Smooth muscle cell (in vitro differentiated cells): ENCODE measurements around the gene WBP1. TPM values are rescaled to one million over a fixed set of nuclear protein-coding genes. Genes with fewer than 3 reads are reported as not detected.

Source experiments
- DNase-seq: peaks from one replicate; lab custom pipeline; 2025; ENCODE audit not compliant: unreplicated experiment; lab: John Stamatoyannopoulos, UW
- H2AFZ ChIP-seq: fragments of 200-600 bp; sonication (generic); 2 replicates; pipeline ENCODE4 v1.6.0; 2016; ENCODE audit warnings: antibody characterized with exemption, low read depth, mild to moderate bottlenecking
- H3F3A ChIP-seq: fragments of 200-600 bp; sonication (generic); 2 replicates; pipeline ENCODE4 v1.6.0; 2017; ENCODE audit warnings: antibody characterized with exemption, low read depth
- H3K27ac ChIP-seq: fragments of 200-600 bp; sonication (generic); 2 replicates; pipeline ENCODE4 v1.5.1; 2016; ENCODE audit warnings: low read depth, mild to moderate bottlenecking
- H3K27me3 ChIP-seq: fragments of 200-600 bp; sonication (generic); 2 replicates; pipeline ENCODE4 v1.6.1; 2016; ENCODE audit warnings: low read depth, mild to moderate bottlenecking
- H3K36me3 ChIP-seq: fragments of 200-600 bp; sonication (generic); 2 replicates; pipeline ENCODE4 v1.5.1; 2016; ENCODE audit warnings: low read depth
- H3K4me1 ChIP-seq: fragments of 200-600 bp; sonication (generic); 2 replicates; pipeline ENCODE4 v1.5.1; 2016; ENCODE audit warnings: low read depth
- H3K4me2 ChIP-seq: fragments of 200-600 bp; sonication (generic); 2 replicates; pipeline ENCODE4 v1.6.0; 2016; ENCODE audit warnings: mild to moderate bottlenecking
- H3K4me3 ChIP-seq: fragments of 200-600 bp; sonication (generic); 2 replicates; pipeline ENCODE4 v1.5.1; 2016; ENCODE audit warnings: mild to moderate bottlenecking
- H3K79me2 ChIP-seq: fragments of 200-600 bp; sonication (generic); 2 replicates; pipeline ENCODE4 v1.6.0; 2016; ENCODE audit warnings: low read depth, mild to moderate bottlenecking
- H3K9ac ChIP-seq: fragments of 200-600 bp; sonication (generic); 2 replicates; pipeline ENCODE4 v1.6.0; 2016; ENCODE audit warnings: low read depth
- H3K9me3 ChIP-seq: fragments of 200-600 bp; sonication (generic); replicated peaks from 2 replicates; pipeline ENCODE4 v1.5.1; 2016; ENCODE audit warnings: low read depth
- H4K20me1 ChIP-seq: fragments of 200-600 bp; sonication (generic); 2 replicates; pipeline ENCODE4 v1.6.0; 2016; ENCODE audit warnings: low read depth
- CTCF ChIP-seq: fragments of 200-600 bp; sonication (generic); IDR thresholded peaks from 2 replicates; pipeline ENCODE4 v1.5.1; 2017; ENCODE audit warnings: borderline replicate concordance, mild to moderate bottlenecking, antibody characterized with exemption; ENCODE audit not compliant: insufficient read depth, poor library complexity, severe bottlenecking
- WGBS: methylation state at CpG from one replicate; pipeline ENCODE4 v1.1.7; 2016; ENCODE audit warnings: low lambda C conversion rate; 5-methylcytosine and 5-hydroxymethylcytosine counted together
- polyA plus RNA-seq: library from polyadenylated mRNA; unstranded; fragments of >200 nt; fragmentation: Nextera tagmentation; extraction: Ambion mirVana; gene quantifications from 2 replicates; pipeline ENCODE4 v1.2.1, GENCODE V29; 2016
- total RNA-seq: library from RNA; depleted of rRNA; stranded (reverse); fragments of >200 nt; gene quantifications from 2 replicates; pipeline ENCODE4 v1.2.3, GENCODE V29; 2014

WBP1 gene
- total and polyA plus RNA-seq, 2 experiments from 2014 or later, result 90.8 to 117 TPM

- Histone ChIP-seq H3K4me1 (peaks cover 27% of the 10 kb centered on the region), H3K9ac (no peak overlapping the region), H3F3A (peaks cover 5% of the 10 kb centered on the region), H3K4me2 (peak overlapping the region; percentile 88), H3K36me3 (no peaks in the 10 kb centered on the region), H3K27ac (no peak overlapping the region), H4K20me1 (no peaks in the 10 kb centered on the region), H2AFZ (no peak overlapping the region), H3K9me3 (no peaks in the 10 kb centered on the region), H3K27me3 (peaks cover 49% of the 10 kb centered on the region), H3K79me2 (no peaks in the 10 kb centered on the region), H3K4me3 (peak overlapping the region; percentile 46)
- WGBS, result 2% methylated on average over 61 of the region's 61 CpGs
- DNase-seq, result no peak
- no peak for TF ChIP-seq CTCF
Observed at GRCh38 chr2:74497777-74498499, 39.7 kb downstream of the WBP1 start.

- no peak overlapping the region for H3K27ac ChIP-seq
- DNase-seq, result no peak
- H3K9me3 ChIP-seq, result no peaks in the 10 kb centered on the region
- peak overlapping the region; percentile 46 for H3K4me3 ChIP-seq
- no peak for TF ChIP-seq CTCF
- no peaks in the 10 kb centered on the region for H3K36me3 ChIP-seq
- H3K79me2 ChIP-seq, result no peaks in the 10 kb centered on the region
- peak overlapping the region; percentile 88 for H3K4me2 ChIP-seq
- H4K20me1 ChIP-seq, result no peaks in the 10 kb centered on the region
- H2AFZ ChIP-seq, result no peak overlapping the region
- H3K27me3 ChIP-seq, result peaks cover 49% of the 10 kb centered on the region
- peaks cover 5% of the 10 kb centered on the region for H3F3A ChIP-seq
- peaks cover 27% of the 10 kb centered on the region for H3K4me1 ChIP-seq
- H3K9ac ChIP-seq, result no peak overlapping the region
- 2% methylated on average over 41 of the region's 41 CpGs for WGBS
Observed at GRCh38 chr2:74498500-74499266, 40.4 kb downstream of the WBP1 start.

GRCh38 chr2:74499267-74499939 is 41.2 kb downstream of the WBP1 start, which contains the start of gene LBX2:
TSS of gene LBX2 (minus strand) at chr2:74499603. CDS start at chr2:74499537, 66 bp downstream.
- no peaks in the 10 kb centered on the region for H3K79me2 ChIP-seq
- peak within 1 kb of the TSS; percentile 46 for H3K4me3 ChIP-seq
- DNase-seq, result no peak
- H3K36me3 ChIP-seq, result no peaks in the 10 kb centered on the region
- WGBS, result 2% methylated on average over 62 of the region's 65 CpGs
- no peaks in the 10 kb centered on the region for H4K20me1 ChIP-seq
- H3K27ac ChIP-seq, result no peak within 1 kb of the TSS
- TF ChIP-seq CTCF, result no peak
- H3K27me3 ChIP-seq, result peaks cover 49% of the 10 kb centered on the region
- H3F3A ChIP-seq, result peaks cover 9% of the 10 kb centered on the region
- H2AFZ ChIP-seq, result no peak within 1 kb of the TSS
- peaks cover 27% of the 10 kb centered on the region for H3K4me1 ChIP-seq
- no peaks in the 10 kb centered on the region for H3K9me3 ChIP-seq
- no peak within 1 kb of the TSS for H3K9ac ChIP-seq
- H3K4me2 ChIP-seq, result peak within 1 kb of the TSS; percentile 88
